ENCODE results near the gene XYLT1.

XYLT1 gene

GRCh38 chr16:17302214-17302613, 168.5 kb downstream of the XYLT1 start:
- DNase-seq, result no peak

- DNase-seq, result peak; percentile 18
Measured at GRCh38 chr16:17301593-17302135, 169.1 kb downstream of the XYLT1 start.

DNA sequence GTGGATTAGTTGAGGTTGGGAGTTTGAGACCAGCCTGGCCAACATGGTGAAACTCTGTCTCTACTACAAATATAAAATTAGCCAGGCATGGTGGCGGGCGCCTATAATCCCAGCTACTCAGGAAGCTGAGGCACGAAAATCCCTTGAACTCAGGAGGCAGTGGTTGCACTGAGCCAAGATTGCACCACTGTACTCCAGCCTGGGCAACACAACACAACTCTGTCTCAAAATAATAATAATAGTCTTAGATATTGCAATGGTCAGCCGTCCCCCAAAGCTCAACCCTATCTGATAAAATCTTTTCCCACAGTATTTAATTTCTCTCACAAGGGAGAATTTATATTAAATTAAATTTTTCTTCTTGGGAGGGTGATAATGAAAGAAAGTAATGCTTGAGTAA, 169.6 kb downstream of the XYLT1 start:
- no peak for DNase-seq

GRCh38 chr16:17299790-17300189, 171.0 kb downstream of the XYLT1 start:
- DNase-seq, result no peak

DNA sequence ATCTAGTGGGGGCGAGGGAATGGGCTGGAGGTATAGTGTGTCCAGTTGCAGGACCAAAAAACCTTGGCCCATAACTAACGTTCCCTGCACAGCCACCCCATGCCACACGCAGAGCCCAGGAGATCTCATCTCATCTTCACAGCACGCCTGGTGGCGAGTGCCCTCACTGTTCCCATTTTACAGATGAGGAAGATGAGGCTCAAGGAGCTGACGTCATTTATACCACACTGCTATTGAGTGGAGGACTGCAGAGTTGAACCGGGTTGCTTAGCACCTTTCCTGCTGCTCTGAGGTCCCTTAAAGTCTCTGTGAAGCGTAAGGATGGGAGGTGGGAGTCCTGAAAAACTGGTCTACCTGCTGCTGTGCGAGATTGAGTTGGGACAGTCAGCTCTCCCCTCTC, 172.5 kb downstream of the XYLT1 start:
- no peak for DNase-seq

DNA sequence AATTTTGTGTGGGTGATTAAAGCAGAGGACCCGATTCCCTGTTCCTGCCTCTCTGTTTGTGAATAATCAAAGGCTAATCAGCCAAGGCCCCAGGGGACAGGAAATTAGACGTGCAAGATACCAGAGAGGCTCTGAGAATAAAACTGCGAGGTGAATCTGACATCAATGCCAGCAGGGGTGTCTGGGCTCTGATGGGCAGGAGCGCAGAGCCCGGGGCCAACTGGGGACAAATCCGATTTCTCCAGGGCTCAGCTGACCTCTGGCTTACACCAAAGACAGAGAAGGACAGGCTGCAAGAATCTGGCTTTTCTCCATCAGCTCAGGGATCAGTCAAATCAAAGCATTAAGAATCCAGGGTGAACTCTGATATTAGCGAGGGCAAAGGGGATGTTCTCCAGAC, 174.3 kb downstream of the XYLT1 start:
- no peak for DNase-seq

GRCh38 chr16:17295948-17296347, 174.8 kb downstream of the XYLT1 start:
- DNase-seq, result no peak

DNA sequence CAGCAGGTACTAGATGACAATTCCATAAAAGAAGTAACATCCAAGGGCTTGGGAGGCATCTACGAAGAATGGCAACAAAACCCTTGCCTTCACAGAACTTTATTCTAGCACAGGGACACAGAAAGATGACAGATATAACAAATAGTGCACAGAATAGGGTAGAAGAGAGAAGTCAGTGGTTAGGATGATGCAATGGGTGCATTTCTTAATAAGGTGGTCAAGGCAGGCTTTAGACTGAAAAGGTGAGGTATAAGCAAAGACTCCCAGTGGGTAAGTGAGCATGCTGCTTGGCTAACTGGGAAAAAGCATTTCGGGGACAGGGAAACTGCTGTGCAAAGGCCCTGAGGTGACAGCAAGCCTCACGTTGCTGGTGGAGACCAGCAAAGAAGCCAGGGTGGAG, 175.9 kb downstream of the XYLT1 start:
- no peak for DNase-seq

GRCh38 chr16:17293813-17294558, 176.8 kb downstream of the XYLT1 start:
- DNase-seq, result no peak

- no peak for DNase-seq
Measured at GRCh38 chr16:17291289-17291688, 179.5 kb downstream of the XYLT1 start.

- DNase-seq, result no peak
Measured at GRCh38 chr16:17289674-17290635, 180.8 kb downstream of the XYLT1 start.

- DNase-seq, result no peak
Measured at GRCh38 chr16:17289050-17289449, 181.7 kb downstream of the XYLT1 start.

DNA sequence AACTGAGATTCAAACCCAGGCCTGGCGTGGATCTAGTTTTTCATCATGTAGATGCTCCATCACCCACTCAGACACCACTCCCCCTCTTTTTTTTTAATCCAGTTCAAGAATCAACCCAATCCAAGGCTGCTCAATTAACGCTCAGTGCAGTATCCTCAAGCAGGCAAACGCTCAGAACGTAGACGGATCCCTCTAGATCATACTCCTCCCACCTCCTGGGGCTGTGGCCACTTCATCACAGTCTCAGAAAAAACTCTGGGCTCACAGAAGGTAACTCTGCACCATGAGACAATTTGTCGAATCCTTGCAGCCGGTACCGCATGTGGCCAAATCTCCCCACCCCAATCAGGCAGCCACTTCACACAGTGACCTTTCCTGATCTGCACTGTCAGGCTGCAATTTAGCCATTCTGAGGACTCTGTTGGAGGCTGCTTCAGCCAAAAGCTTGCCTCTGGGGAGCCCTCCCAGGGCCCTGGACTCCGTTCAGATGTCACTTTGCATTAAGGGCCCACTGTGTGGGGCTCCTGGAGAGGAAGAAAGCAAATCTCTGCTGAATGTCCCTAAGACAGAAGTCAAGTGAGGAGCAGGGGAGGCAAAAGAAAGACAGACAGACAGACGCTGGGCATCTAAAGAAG, 183.5 kb downstream of the XYLT1 start:
- no peak for DNase-seq

DNA sequence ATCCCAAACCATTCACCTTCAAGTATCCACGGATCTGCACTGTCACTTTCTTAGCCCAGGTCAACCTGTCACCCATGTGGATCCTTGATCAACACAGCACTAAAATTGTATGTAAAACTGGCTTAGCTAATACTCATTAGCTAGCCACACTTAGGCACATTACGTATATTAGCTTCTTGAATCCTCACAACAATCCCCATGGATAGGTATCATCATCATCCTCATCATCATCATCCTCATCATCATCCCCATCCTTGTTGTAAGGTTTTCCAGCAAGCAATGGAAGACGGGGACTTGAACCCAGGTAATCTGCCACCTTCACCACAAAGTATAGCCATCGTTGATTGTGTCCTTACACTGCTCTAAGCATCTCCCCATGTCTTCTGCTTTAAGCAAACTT, 184.3 kb downstream of the XYLT1 start:
- DNase-seq, result no peak

DNA sequence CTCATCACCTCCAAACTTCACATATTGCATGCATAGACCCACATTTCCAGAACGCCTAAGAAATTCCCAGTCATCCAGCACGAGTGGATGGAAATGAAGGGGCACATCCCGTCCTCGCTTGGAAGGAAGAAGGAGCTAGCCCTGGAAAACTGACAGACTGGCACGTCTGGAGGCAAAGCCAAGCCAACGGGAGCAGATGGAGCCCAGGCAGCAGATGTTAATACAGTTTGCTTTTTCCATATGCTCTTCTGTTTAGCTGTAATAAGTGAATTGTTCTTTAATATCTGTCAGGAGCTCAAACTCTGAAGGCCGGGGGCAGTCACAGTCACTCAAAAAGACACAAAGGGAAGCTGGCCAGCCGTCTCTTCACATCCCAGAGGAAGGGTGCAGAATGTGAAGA, 187.7 kb downstream of the XYLT1 start:
- DNase-seq, result peak; percentile 94

- DNase-seq, result no peak
Measured at GRCh38 chr16:17282247-17282646, 188.5 kb downstream of the XYLT1 start.

DNA sequence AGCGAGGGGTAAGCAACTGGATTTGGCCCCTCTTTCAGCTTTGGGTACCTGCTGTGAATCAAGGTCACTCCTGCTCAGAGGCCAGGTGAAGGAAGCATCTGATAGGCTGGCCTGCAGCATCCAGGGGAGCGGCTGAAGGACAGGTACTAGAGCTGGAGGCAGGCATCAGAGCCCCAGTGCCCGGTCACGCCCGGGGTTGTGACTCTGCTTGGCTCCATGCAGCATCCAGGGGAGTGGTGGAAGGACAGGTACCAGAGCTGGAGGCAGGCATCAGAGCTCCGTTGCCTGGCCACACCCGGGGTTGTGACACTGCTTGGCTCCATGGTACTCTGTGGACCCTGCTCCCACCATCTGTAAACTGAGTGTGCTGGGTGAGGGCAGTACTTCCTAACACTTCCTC, 189.7 kb downstream of the XYLT1 start:
- no peak for DNase-seq

- DNase-seq, result no peak
Measured at GRCh38 chr16:17278988-17279387, 191.8 kb downstream of the XYLT1 start.

GRCh38 chr16:17277981-17278381, 192.8 kb downstream of the XYLT1 start:
- DNase-seq, result no peak

GRCh38 chr16:17276610-17277009, 194.2 kb downstream of the XYLT1 start:
- no peak for DNase-seq

GRCh38 chr16:17276010-17276530, 194.7 kb downstream of the XYLT1 start:
- no peak for DNase-seq

GRCh38 chr16:17275076-17276009, 195.4 kb downstream of the XYLT1 start:
- DNase-seq, result no peak
